ENCODE measurements around the gene GANC.

The GANC gene

DNA sequence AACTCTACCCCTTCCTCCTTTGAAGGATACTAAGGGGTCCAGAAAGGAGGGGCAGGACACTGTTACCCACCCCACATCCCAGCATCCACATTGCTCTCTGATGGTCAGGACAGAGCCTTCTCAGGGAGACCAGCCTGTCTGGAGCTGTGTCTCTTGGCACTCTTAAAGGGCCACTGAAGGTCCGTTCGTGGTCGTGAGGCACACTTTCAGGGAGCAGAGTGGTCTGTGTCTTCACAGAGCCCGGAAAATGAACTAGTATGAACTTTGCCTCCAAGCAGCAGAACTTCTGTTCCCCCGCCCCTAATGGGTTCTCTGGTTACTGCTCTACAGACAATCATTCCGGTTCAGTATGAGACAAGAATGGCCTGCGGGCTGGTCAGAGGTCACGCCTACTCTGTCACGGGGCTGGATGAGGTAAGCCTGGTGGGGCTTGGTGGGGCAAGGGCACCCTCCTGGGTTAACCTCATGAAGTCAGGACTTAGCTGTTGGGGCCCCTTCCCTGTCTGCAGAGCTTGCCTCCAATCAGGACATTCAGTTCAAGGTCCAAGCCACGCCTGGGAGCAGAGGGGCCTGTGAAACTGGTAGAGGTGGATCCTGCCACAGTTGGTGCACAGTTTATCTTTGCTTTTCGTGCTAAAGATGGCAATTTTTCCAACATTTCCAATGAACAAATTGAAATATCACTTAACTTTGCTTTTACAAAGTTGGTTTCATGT lies 119.5 kb downstream of the GANC start:
- no peaks in the 10 kb centered on the region for H3K4me1 ChIP-seq
- no peak for DNase-seq
- H3K4me3 ChIP-seq (ENCODE audit: low read depth, low read length), result no peak overlapping the region
- TF ChIP-seq, protein P1, sequence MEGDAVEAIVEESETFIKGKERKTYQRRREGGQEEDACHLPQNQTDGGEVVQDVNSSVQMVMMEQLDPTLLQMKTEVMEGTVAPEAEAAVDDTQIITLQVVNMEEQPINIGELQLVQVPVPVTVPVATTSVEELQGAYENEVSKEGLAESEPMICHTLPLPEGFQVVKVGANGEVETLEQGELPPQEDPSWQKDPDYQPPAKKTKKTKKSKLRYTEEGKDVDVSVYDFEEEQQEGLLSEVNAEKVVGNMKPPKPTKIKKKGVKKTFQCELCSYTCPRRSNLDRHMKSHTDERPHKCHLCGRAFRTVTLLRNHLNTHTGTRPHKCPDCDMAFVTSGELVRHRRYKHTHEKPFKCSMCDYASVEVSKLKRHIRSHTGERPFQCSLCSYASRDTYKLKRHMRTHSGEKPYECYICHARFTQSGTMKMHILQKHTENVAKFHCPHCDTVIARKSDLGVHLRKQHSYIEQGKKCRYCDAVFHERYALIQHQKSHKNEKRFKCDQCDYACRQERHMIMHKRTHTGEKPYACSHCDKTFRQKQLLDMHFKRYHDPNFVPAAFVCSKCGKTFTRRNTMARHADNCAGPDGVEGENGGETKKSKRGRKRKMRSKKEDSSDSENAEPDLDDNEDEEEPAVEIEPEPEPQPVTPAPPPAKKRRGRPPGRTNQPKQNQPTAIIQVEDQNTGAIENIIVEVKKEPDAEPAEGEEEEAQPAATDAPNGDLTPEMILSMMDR (IDR thresholded peaks at IDR 0.05; ENCODE audit: low read depth, low read length), result no peak
- H3K27me3 ChIP-seq, result no peaks in the 10 kb centered on the region
- no peaks in the 10 kb centered on the region for H3K36me3 ChIP-seq
- H3K9me3 ChIP-seq, result no peaks in the 10 kb centered on the region

DNA sequence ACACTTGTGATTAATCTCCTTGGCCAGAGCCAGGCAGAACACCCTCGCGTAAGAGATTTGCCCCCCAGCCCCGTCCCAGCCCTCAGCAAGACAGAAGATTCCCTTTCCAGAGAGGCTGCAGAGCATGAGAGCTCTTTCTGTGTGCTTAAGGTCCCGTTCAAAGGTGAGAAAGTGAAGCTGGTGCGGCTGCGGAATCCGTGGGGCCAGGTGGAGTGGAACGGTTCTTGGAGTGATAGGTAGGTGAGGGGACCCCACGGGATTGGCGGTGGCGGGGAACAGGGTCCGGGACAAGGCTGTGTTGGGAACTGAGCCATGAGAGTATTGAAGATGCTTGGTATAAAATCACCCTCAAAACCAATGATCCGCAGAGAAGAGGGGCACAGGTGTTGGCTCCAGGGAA lies 121.1 kb downstream of the GANC start:
- Histone ChIP-seq H3K4me3 (ENCODE audit: low read depth, low read length) (no peak overlapping the region), H3K9me3 (no peaks in the 10 kb centered on the region), H3K4me1 (no peaks in the 10 kb centered on the region), H3K27me3 (no peaks in the 10 kb centered on the region), H3K36me3 (no peaks in the 10 kb centered on the region)
- TF ChIP-seq, protein P1 (IDR thresholded peaks at IDR 0.05; ENCODE audit: low read depth, low read length), result no peak
- DNase-seq, result no peak

- no peak overlapping the region for H3K4me3 ChIP-seq (ENCODE audit: low read depth, low read length)
- H3K4me1 ChIP-seq, result no peaks in the 10 kb centered on the region
- TF ChIP-seq, protein P1 (IDR thresholded peaks at IDR 0.05; ENCODE audit: low read depth, low read length), result no peak
- H3K27me3 ChIP-seq, result no peaks in the 10 kb centered on the region
- no peaks in the 10 kb centered on the region for H3K9me3 ChIP-seq
- no peaks in the 10 kb centered on the region for H3K36me3 ChIP-seq
- no peak for DNase-seq
Observed at GRCh38 chr15:42395838-42396237, 122.8 kb downstream of the GANC start.

DNA sequence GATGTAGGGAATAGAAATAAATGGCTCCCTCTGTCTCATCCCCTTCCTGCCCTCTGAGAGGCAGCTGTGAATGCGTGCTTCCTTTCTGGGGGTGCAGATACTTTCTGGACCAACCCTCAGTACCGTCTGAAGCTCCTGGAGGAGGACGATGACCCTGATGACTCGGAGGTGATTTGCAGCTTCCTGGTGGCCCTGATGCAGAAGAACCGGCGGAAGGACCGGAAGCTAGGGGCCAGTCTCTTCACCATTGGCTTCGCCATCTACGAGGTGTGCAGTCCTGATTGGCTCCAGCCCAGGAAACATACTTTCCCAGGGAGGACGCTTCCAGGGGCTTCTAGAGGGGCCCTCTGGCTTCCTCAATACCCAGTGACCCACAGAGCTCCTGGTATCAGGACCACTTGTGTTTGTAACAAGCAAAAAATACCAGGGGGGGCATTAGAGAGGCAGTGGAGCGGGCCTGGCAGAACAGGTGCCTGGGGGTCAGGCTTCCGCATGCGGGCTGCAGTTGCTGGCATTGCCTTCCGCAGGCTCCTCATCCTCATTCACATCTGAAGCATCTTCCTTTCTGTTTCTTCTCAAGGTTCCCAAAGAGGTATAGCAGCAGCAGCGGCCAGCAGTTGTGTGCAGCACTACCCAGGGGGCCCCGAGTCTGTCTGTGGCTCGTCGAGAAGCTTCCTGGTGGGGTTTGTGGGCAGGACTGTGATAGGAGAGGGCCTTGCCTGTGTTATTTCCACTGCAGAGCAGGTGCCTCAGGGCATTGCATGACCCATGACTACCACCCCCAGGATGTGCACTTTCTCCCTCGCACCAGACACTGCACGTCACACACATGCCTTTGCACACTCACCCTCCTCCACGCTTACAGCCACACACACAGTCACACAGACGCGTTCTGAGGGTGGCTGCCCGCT lies 128.8 kb downstream of the GANC start:
- no peaks in the 10 kb centered on the region for H3K9me3 ChIP-seq
- no peak overlapping the region for H3K4me3 ChIP-seq (ENCODE audit: low read depth, low read length)
- no peaks in the 10 kb centered on the region for H3K4me1 ChIP-seq
- H3K27me3 ChIP-seq, result no peaks in the 10 kb centered on the region
- TF ChIP-seq, protein P1 (IDR thresholded peaks at IDR 0.05; ENCODE audit: low read depth, low read length), result no peak
- no peak for DNase-seq
- H3K36me3 ChIP-seq, result no peaks in the 10 kb centered on the region

DNA sequence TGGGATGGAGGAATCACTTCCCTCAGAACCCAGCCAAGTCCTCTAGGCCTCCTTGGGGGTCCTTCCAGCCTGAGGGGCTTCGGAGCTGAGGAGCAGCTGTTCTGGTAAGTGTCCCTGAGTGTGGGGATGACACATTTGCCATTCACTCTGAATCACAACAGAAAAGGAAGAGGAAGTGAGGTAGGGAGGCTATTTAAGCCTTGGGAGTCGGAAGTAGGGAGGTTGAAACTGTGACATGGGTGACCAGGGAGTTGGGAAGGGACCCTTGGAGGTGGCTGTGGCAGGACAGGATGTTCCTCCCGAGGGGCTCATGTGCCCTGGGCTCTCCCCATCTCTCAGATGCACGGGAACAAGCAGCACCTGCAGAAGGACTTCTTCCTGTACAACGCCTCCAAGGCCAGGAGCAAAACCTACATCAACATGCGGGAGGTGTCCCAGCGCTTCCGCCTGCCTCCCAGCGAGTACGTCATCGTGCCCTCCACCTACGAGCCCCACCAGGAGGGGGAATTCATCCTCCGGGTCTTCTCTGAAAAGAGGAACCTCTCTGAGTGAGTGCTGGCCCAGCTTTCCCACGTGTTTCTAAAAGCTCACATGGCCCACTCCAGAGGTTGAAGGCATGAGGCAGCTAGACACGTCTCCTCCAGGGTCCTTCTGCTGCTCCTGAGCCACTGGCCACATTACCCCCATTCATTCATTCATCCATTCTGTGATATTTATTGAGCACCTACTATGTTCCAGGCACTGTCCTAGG lies 129.6 kb downstream of the GANC start:
- Histone ChIP-seq H3K9me3 (no peaks in the 10 kb centered on the region), H3K27me3 (no peaks in the 10 kb centered on the region), H3K4me3 (ENCODE audit: low read depth, low read length) (no peak overlapping the region), H3K4me1 (no peaks in the 10 kb centered on the region), H3K36me3 (no peaks in the 10 kb centered on the region)
- TF ChIP-seq, protein P1 (IDR thresholded peaks at IDR 0.05; ENCODE audit: low read depth, low read length), result no peak
- DNase-seq, result no peak

Measured in BE2C (cell line).